Keratinocyte (primary cell): ENCODE measurements around the gene NPVF. TPM values are rescaled to one million over a fixed set of nuclear protein-coding genes. Genes with fewer than 3 reads are reported as not detected.

ENCODE experiments used
- DNase-seq: peaks from one replicate; pipeline ENCODE4 v3.0.0-alpha.2; 2011; ENCODE audit warnings: low read depth, missing footprints, low spot score
- FAIRE-seq: peaks from 2 replicates; lab custom pipeline; 2011; peaks lifted over from hg19 to GRCh38; lab: Jason Lieb, UNC
- H2AFZ ChIP-seq: 2 replicates; pipeline ENCODE4 v1.6.0; 2012; ENCODE audit warnings: low read length, control low read depth, inconsistent platforms; ENCODE audit not compliant: control insufficient read depth
- H3K27ac ChIP-seq: 2 replicates; pipeline ENCODE4 v1.5.1; 2011; ENCODE audit warnings: low read length; ENCODE audit not compliant: control insufficient read depth, insufficient read depth
- H3K27me3 ChIP-seq: 3 replicates; pipeline ENCODE4 v1.6.0; 2011; ENCODE audit warnings: low read length; ENCODE audit not compliant: control insufficient read depth, insufficient read depth; ENCODE audit errors: extremely low read depth
- H3K36me3 ChIP-seq, 2 experiments: 2 replicates in 1 of 2; 3 replicates in 1 of 2; pipeline ENCODE4 v1.5.1; 2011; ENCODE audit warnings: low read length in 2 of 2, mild to moderate bottlenecking in 1 of 2; ENCODE audit not compliant: control insufficient read depth in 2 of 2, insufficient read depth in 2 of 2; ENCODE audit errors: extremely low read depth in 1 of 2
- H3K4me1 ChIP-seq: 3 replicates; pipeline ENCODE4 v1.5.1; 2011; ENCODE audit warnings: low read length; ENCODE audit not compliant: control insufficient read depth, insufficient read depth; ENCODE audit errors: extremely low read depth
- H3K4me2 ChIP-seq: 3 replicates; pipeline ENCODE4 v1.6.0; 2011; ENCODE audit warnings: low read depth, low read length; ENCODE audit not compliant: control insufficient read depth, insufficient read depth; ENCODE audit errors: extremely low read depth
- H3K4me3 ChIP-seq, 3 experiments: fragments of 200-600 bp in 1 of 3; sonication (generic) in 1 of 3; 2 replicates in 2 of 3; 3 replicates in 1 of 3; pipeline ENCODE4 v1.5.1; 2011 to 2016; ENCODE audit warnings: low read length in 3 of 3, mild to moderate bottlenecking in 3 of 3, control low read depth in 2 of 3, inconsistent platforms in 1 of 3, low read depth in 1 of 3, mixed read lengths in 1 of 3, mixed run types in 1 of 3, moderate library complexity in 1 of 3; ENCODE audit not compliant: control insufficient read depth in 2 of 3, insufficient read depth in 2 of 3; ENCODE audit errors: extremely low read depth in 1 of 3
- H3K79me2 ChIP-seq: 2 replicates; pipeline ENCODE4 v1.6.0; 2012; ENCODE audit warnings: low read length; ENCODE audit not compliant: control insufficient read depth, insufficient read depth
- H3K9ac ChIP-seq: 3 replicates; pipeline ENCODE4 v1.6.0; 2011; ENCODE audit warnings: low read length; ENCODE audit not compliant: control insufficient read depth, insufficient read depth; ENCODE audit errors: extremely low read depth
- H3K9me1 ChIP-seq: 3 replicates; pipeline ENCODE4 v1.6.0; 2011; ENCODE audit warnings: low read length; ENCODE audit not compliant: control insufficient read depth, insufficient read depth; ENCODE audit errors: extremely low read depth
- H3K9me3 ChIP-seq: 2 replicates; pipeline ENCODE4 v1.5.1; 2012; ENCODE audit warnings: low read depth, low read length; ENCODE audit not compliant: control insufficient read depth
- H4K20me1 ChIP-seq: 3 replicates; pipeline ENCODE4 v1.6.0; 2011; ENCODE audit warnings: low read length; ENCODE audit not compliant: control insufficient read depth, insufficient read depth; ENCODE audit errors: extremely low read depth
- CTCF ChIP-seq, 3 experiments: IDR thresholded peaks in 1 of 3; conservative IDR thresholded peaks in 1 of 3; optimal IDR thresholded peaks in 1 of 3; 2 replicates in 2 of 3; 3 replicates in 1 of 3; pipeline versions ENCODE3 to v1.5.1; 2011; ENCODE audit warnings: low read length in 3 of 3, mild to moderate bottlenecking in 3 of 3, moderate library complexity in 2 of 3, control low read depth in 1 of 3, inconsistent platforms in 1 of 3; ENCODE audit not compliant: insufficient read depth in 2 of 3; ENCODE audit errors: extremely low read depth in 1 of 3
- EZH2 ChIP-seq: IDR thresholded peaks from one replicate; pipeline ENCODE4 v1.6.1; 2012; ENCODE audit warnings: inconsistent platforms, mild to moderate bottlenecking, low read length, moderate library complexity
- dilution Hi-C: fragments of 300-500 bp; cut with MboI; formaldehyde crosslinking; loops from one replicate; pipeline ENCODE4 v1.7.0; 2020; ENCODE audit warnings: low sequenced_read_pairs; ENCODE audit not compliant: extremely low pct_ligation_motif_present
- polyA plus RNA-seq, 5 experiments: library from polyadenylated mRNA; depleted of rRNA in 3 of 5; stranded (reverse) in 3 of 5; stranded (forward) in 1 of 5; unstranded in 1 of 5; fragments of >200 nt; gene quantifications; 1 replicate in 1 of 5; 2 replicates in 3 of 5; 3 replicates in 1 of 5; pipeline versions ENCODE4 v1.2.1 to v1.2.3, GENCODE V29; 2011 to 2012; ENCODE audit warnings: missing spikeins in 2 of 5, low read depth in 1 of 5, low replicate concordance in 1 of 5

Gene NPVF
- polyA plus RNA-seq, 1 donor (not counting 4 experiments of a cell fraction or from before 2014, with no cell fraction given): not detected

DNA sequence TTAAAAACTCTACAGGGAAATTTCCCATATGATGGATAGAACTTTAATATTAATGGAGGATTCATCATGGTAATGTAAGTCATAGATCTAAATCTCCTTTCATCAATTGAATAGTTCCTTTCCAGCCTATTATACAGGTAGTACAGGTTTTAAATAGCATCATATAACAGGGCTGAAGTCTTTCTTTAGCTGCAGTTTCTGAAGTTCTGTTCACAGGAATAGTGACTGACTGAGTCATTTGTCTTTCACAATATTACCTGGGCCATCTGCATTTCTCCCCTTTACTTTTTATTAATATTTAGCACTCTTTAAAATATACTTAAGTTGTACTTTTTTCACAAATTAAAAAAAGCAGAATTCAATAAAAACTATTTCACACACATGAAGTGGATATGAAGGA, 12.6 kb upstream of the NPVF start:
- Histone ChIP-seq H3K27me3 (peaks cover 3% of the 10 kb centered on the region), H3K4me1 (no peaks in the 10 kb centered on the region), H3K4me3 (no peak overlapping the region), H3K9ac (no peak overlapping the region), H2AFZ (no peak overlapping the region), H3K36me3 (no peaks in the 10 kb centered on the region), H3K79me2 (no peaks in the 10 kb centered on the region), H3K9me1 (no peaks in the 10 kb centered on the region), H4K20me1 (no peaks in the 10 kb centered on the region), H3K9me3 (no peaks in the 10 kb centered on the region), H3K4me2 (no peak overlapping the region), H3K27ac (no peak overlapping the region)
- dilution Hi-C loops: no loop called here
- no peak for DNase-seq
- TF ChIP-seq CTCF (optimal IDR thresholded peaks at IDR 0.05 in 1 of 3, IDR thresholded peaks at IDR 0.05 in 1 of 3, conservative IDR thresholded peaks at IDR 0.05 in 1 of 3; ENCODE audit: extremely low read depth in 1 of 3, insufficient read depth in 2 of 3, low read length in 3 of 3) (no peak), EZH2 (no peak)
- FAIRE-seq: no peak

GRCh38 chr7:25240340-25240739, 12.1 kb upstream of the NPVF start:
- Histone ChIP-seq H4K20me1 (no peaks in the 10 kb centered on the region), H3K9ac (no peak overlapping the region), H3K4me1 (no peaks in the 10 kb centered on the region), H2AFZ (no peak overlapping the region), H3K4me2 (no peak overlapping the region), H3K4me3 (no peak overlapping the region), H3K9me3 (no peaks in the 10 kb centered on the region), H3K27me3 (peaks cover 3% of the 10 kb centered on the region), H3K27ac (no peak overlapping the region), H3K9me1 (no peaks in the 10 kb centered on the region), H3K36me3 (no peaks in the 10 kb centered on the region), H3K79me2 (no peaks in the 10 kb centered on the region)
- dilution Hi-C loops: no loop called here
- no peak for TF ChIP-seq CTCF (optimal IDR thresholded peaks at IDR 0.05 in 1 of 3, IDR thresholded peaks at IDR 0.05 in 1 of 3, conservative IDR thresholded peaks at IDR 0.05 in 1 of 3; ENCODE audit: extremely low read depth in 1 of 3, insufficient read depth in 2 of 3, low read length in 3 of 3)
- no peak for TF ChIP-seq EZH2
- DNase-seq (no peak), FAIRE-seq (no peak)
